Body of pancreas (tissue), 4 donors: Measurements from ENCODE around the gene C1QTNF1. TPM values are rescaled to one million over a fixed set of nuclear protein-coding genes. Genes with fewer than 3 reads are reported as not detected.

Experiments used
- ATAC-seq: fragments of 150-250 bp; one replicate; pipeline ENCODE4 v1.9.1; 2016
- DNase-seq, 4 donors: peaks; one replicate each; pipeline ENCODE4 v3.0.0-alpha.2; 2019
- H3K27ac ChIP-seq, 4 donors: fragments of 200-600 bp; sonication (generic); 1 replicate in 3 of 4; 2 replicates in 1 of 4; pipeline versions ENCODE4 v1.5.1 to v1.6.1; 2016 to 2019; ENCODE audit warnings: mild to moderate bottlenecking in 1 of 4, mixed read lengths in 1 of 4, moderate library complexity in 1 of 4
- H3K27me3 ChIP-seq, 2 donors: fragments of 200-600 bp; sonication (generic); one replicate each; pipeline ENCODE4 v1.6.0; 2016; ENCODE audit warnings: mild to moderate bottlenecking in 1 of 2
- H3K36me3 ChIP-seq, 2 donors: fragments of 200-600 bp; sonication (generic); replicated peaks in 1 of 2; 2 replicates each; pipeline ENCODE4 v1.5.1; 2016; ENCODE audit warnings: low read depth in 2 of 2; ENCODE audit not compliant: insufficient read depth in 1 of 2
- H3K4me1 ChIP-seq: fragments of 200-600 bp; sonication (generic); one replicate; pipeline ENCODE4 v1.6.0; 2016
- H3K4me3 ChIP-seq, 2 donors: fragments of 200-600 bp; sonication (generic); 1 replicate in 1 of 2; 2 replicates in 1 of 2; pipeline ENCODE4 v1.5.1; 2016 to 2019
- H3K9me3 ChIP-seq, 3 donors: fragments of 200-600 bp; sonication (generic); 1 replicate in 2 of 3; 2 replicates in 1 of 3; pipeline ENCODE4 v1.5.1; 2016
- CTCF ChIP-seq, 7 experiments: fragments of 450-650 bp in 4 of 7; fragments of 200-600 bp in 3 of 7; sonication (generic) in 3 of 7; IDR thresholded peaks; one replicate each; pipeline ENCODE4 v1.5.1; 2016 to 2019; ENCODE audit warnings: antibody characterized with exemption in 7 of 7
- POLR2A ChIP-seq, 3 donors: fragments of 450-650 bp; IDR thresholded peaks; one replicate each; pipeline ENCODE4 v1.6.1; 2016; ENCODE audit warnings: antibody characterized with exemption in 3 of 3, mild to moderate bottlenecking in 2 of 3
- WGBS, 2 donors: methylation state at CpG; one replicate each; pipeline ENCODE4 v1.1.5; 2017; 5-methylcytosine and 5-hydroxymethylcytosine counted together
- intact Hi-C: fragments of 100-400 bp; cut with DNase I; formaldehyde crosslinking; loops from one replicate; pipeline ENCODE4 v1.15.1; 2023
- total RNA-seq, 2 donors: library from RNA; depleted of rRNA; stranded (reverse); fragments of >200 nt; gene quantifications; one replicate each; pipeline ENCODE4 v1.1.0, GENCODE V29; 2016

Gene C1QTNF1
- total RNA-seq, 2 donors from 2014 or later, result 8.3 to 50.1 TPM

DNA sequence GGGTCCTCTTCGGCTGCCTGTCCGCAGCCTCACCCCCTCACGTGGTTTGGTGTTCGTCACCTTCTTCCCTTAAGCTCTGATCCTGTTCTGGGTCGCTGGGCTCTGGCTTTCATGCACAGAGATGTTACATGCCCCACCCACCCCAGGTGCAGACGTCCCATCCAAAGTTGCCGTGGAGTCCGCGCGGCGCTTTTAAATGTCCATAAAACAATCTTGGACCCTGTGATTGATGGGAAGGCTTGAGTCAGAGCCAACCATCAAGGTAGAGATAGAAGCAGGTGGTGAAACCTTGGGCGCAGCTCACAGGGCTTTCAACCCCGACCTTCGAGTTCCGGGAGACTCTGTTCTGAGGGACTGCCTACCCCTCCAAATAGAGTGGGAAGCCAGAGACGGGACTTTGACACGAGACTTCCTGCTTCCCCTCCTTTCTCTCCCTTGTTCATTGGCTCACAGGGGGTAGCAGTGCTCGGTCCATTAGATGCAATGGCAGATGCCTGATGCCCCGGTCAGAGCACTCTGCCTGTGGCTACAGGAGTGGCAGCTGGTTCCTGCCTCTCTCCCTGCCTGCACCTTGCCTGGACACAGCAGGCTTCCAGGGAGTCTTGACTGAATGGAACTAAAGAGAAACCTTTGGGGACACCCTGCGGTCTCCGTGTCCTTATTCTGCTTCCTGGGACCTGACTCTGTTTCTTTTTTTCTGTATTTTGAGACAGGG, 54.7 kb downstream of the C1QTNF1 start:
- no peaks in the 10 kb centered on the region for H3K27me3 ChIP-seq
- H3K4me1 ChIP-seq, result peaks cover 17% of the 10 kb centered on the region
- WGBS, 2 donors, result 90 to 95% methylated on average over 21 of the region's 21 CpGs
- no peak overlapping the region for H3K4me3 ChIP-seq
- TF ChIP-seq CTCF (IDR thresholded peaks at IDR 0.05) (no peak), POLR2A (IDR thresholded peaks at IDR 0.05) (no peak)
- H3K9me3 ChIP-seq, result no peaks in the 10 kb centered on the region
- DNase-seq (no peak), ATAC-seq (no peak)
- intact Hi-C loops, result no loop called here
- no peak overlapping the region for H3K27ac ChIP-seq
- H3K36me3 ChIP-seq, result peaks cover 0 to 17% of the 10 kb centered on the region in 2 donors

DNA sequence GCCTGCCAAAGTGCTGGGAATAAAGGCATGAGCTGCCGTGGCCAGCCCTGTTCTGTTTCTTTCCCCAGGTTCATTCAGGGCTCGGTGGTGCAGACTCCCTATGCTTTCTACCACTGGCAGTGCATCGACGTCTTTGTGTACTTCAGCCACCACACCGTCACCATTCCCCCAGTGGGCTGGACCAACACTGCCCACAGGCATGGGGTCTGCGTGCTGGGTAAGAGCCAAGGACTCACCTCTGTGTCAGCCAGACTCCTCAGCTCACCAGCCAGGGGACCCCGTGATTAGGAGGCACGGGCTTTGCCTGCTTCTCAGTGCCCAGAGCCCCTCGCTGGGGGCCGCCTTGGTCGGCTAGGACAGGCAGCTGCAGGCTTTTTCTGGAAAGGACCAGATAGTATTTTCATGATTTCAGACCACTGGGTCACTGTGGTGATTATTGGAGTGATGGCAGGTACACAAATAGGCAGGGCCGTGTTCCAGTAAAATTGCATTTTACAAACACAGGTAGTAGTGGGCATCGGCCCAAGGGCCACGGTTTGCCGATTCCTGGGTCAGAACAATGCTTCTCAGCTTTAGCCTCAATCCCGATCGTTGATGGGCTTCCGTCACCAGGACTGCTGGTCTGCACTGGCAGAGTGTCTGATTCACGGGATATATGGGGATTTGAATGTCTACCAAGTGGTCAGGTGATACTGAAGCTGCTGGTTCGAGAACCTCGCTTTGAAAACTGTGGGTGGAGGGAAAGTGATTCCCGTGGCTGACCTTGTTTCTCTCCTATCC, 55.6 kb downstream of the C1QTNF1 start:
- Histone ChIP-seq H3K4me3 (no peak overlapping the region), H3K27ac (no peak overlapping the region), H3K4me1 (peaks cover 12% of the 10 kb centered on the region), H3K9me3 (no peaks in the 10 kb centered on the region), H3K27me3 (no peaks in the 10 kb centered on the region), H3K36me3 (peaks cover 0 to 18% of the 10 kb centered on the region in 2 donors)
- no peak for TF ChIP-seq CTCF (IDR thresholded peaks at IDR 0.05)
- TF ChIP-seq POLR2A (IDR thresholded peaks at IDR 0.05), result no peak
- intact Hi-C loops, result no loop called here
- WGBS, 2 donors, result 91 to 93% methylated on average over 20 to 22 of the region's 22 CpGs
- ATAC-seq (no peak), DNase-seq (no peak)

GRCh38 chr17:79080349-79080748, 56.4 kb downstream of the C1QTNF1 start:
- H3K36me3 ChIP-seq, result peaks cover 0 to 18% of the 10 kb centered on the region in 2 donors
- 93 to 94% methylated on average over 15 to 18 of the region's 18 CpGs for WGBS, 2 donors
- H3K4me1 ChIP-seq, result peaks cover 11% of the 10 kb centered on the region
- H3K4me3 ChIP-seq, result no peak overlapping the region
- DNase-seq (no peak), ATAC-seq (no peak)
- TF ChIP-seq CTCF (IDR thresholded peaks at IDR 0.05) (no peak), POLR2A (IDR thresholded peaks at IDR 0.05) (no peak)
- intact Hi-C loops, result no loop called here
- H3K27me3 ChIP-seq, result no peaks in the 10 kb centered on the region
- H3K27ac ChIP-seq, result no peak overlapping the region
- H3K9me3 ChIP-seq, result no peaks in the 10 kb centered on the region

- DNase-seq (no peak), ATAC-seq (no peak)
- H3K4me1 ChIP-seq, result peaks cover 6% of the 10 kb centered on the region
- intact Hi-C loops, result no loop called here
- no peaks in the 10 kb centered on the region for H3K27me3 ChIP-seq
- WGBS, 2 donors, result 96 to 97% methylated on average over 15 to 16 of the region's 17 CpGs
- H3K36me3 ChIP-seq, result peaks cover 0 to 18% of the 10 kb centered on the region in 2 donors
- no peak overlapping the region for H3K4me3 ChIP-seq
- no peak overlapping the region for H3K27ac ChIP-seq
- H3K9me3 ChIP-seq, result no peaks in the 10 kb centered on the region
- TF ChIP-seq CTCF (IDR thresholded peaks at IDR 0.05) (no peak), POLR2A (IDR thresholded peaks at IDR 0.05) (no peak)
Observed at GRCh38 chr17:79080761-79081290, 56.9 kb downstream of the C1QTNF1 start.
